Hippocampal formation (tissue), 2 donors: ENCODE measurements around the gene CCDC92B.
"Not testable (repeated sequence)": the region's sequence is repeated elsewhere in the genome, so short reads cannot be mapped to it uniquely, and the experiment has no call there.

Experiments used
- DNase-seq, 2 donors: peaks; one replicate each; lab custom pipeline; 2025; lab: John Stamatoyannopoulos, UW

CCDC92B gene

GRCh38 chr17:2689411-2690164 is 59.9 kb downstream of the CCDC92B start:
- DNase-seq, result no peak

GRCh38 chr17:2688351-2689342 is 60.8 kb downstream of the CCDC92B start:
- DNase-seq, result no peak

DNA sequence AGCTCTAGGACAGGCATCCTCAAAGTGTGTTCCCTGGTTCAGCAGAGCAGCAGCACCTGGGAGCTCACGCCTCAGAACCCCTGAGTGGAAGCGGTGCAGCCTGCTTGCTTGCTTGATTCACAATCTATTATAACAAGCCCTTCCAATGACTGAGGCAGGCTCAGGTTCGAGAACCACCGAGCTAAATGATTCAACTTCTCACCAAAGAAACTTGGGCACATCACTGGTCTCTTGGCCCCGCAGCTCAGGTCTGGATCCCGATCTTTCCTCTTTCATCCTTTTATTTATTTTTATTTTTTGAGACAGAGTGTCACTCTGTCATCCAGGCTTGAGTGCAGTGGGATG is 62.4 kb downstream of the CCDC92B start:
- DNase-seq, result no peak

DNA sequence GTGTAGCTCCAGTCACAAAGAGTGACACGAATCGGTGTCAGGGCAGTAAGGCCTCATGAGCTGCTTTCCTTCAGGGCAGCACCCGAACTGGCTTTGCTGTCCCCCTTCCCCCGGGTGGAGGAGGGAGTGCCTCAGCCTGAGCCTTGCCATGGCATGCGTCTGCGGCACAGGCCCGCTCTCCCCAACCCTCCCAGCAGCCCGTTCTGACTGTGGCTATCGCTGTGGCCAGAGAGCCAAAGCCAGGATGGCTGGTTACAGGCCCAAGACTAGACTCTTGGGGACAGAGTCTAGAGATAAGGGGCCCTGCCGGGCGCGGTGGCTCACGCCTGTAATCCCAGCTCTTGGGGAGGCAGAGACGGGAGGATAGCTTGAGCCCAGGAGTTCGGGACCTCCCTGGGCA is 63.8 kb downstream of the CCDC92B start:
- DNase-seq, result no peak

GRCh38 chr17:2684549-2684948 is 64.9 kb downstream of the CCDC92B start:
- no peak for DNase-seq

- DNase-seq, result no peak
These were observed 65.5 kb downstream of the CCDC92B start for GRCh38 chr17:2683912-2684311.

GRCh38 chr17:2682176-2682938 is 67.1 kb downstream of the CCDC92B start:
- DNase-seq, result no peak

DNA sequence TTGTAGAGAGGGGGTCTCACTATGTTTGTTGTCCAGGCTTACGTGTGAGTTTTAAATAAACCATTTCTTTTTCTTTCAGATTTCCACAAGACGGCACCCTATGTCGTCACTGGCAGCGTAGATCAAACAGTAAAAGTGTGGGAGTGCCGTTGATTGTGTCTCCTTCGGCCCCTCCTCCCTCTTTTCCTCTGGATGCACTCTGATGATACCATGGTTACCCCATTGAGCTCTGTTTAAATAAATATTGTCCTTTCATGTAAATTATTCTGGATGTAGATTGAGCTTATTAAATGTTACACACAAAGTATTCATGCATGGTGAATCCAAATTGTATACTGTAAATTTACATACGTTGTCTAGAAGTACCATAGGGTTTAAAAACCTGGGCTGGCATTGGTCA is 67.8 kb downstream of the CCDC92B start:
- no peak for DNase-seq

- no peak for DNase-seq
These were observed 68.5 kb downstream of the CCDC92B start for GRCh38 chr17:2680961-2681360.

DNA sequence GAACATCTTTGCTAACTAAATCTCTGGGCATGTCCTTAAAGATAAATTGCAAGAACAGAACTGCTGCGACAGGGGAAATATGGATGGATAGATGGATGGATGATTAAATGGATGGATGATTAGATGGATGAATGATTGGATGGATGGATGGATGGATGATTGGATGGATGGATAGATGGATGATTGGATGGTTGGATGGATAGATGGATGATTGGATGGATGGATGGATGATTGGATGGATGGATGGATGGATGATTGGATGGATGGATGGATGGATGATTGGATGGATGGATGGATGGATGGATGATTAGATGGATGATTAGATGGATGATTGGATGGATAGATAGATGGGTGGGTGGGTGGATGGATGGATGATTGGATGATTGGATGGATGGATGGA is 70.2 kb downstream of the CCDC92B start:
- not testable (repeated sequence) for DNase-seq
